BLaER1 treated with 17β-estradiol and CSF1 and Interleukin-3, amounts not matched to agents 10 nM and 100 nM (cell line): ENCODE data around the gene STAMBPL1.

ENCODE experiments used
- H3K27ac ChIP-seq, 11 experiments: shearing (Covaris generic); formaldehyde crosslinking; 2 replicates each; pipeline ENCODE4 v1.8.1; 2022
- H3K27me3 ChIP-seq, 11 experiments: shearing (Covaris generic); formaldehyde crosslinking; 2 replicates each; pipeline ENCODE4 v1.8.1; 2022
- H3K36me3 ChIP-seq, 11 experiments: shearing (Covaris generic); formaldehyde crosslinking; 2 replicates each; pipeline ENCODE4 v1.8.1; 2022
- H3K4me1 ChIP-seq, 10 experiments: shearing (Covaris generic); formaldehyde crosslinking; 2 replicates each; pipeline ENCODE4 v1.8.1; 2022
- H3K4me2 ChIP-seq, 11 experiments: shearing (Covaris generic); formaldehyde crosslinking; 2 replicates each; pipeline ENCODE4 v1.8.1; 2022
- H3K4me3 ChIP-seq, 10 experiments: shearing (Covaris generic); formaldehyde crosslinking; 2 replicates each; pipeline ENCODE4 v1.8.1; 2022
- H3K9ac ChIP-seq, 11 experiments: shearing (Covaris generic); formaldehyde crosslinking; 2 replicates each; pipeline ENCODE4 v1.8.1; 2022
- H3K9me3 ChIP-seq, 11 experiments: shearing (Covaris generic); formaldehyde crosslinking; replicated peaks in 1 of 11; 2 replicates each; pipeline ENCODE4 v1.8.1; 2022
- H4K20me1 ChIP-seq, 11 experiments: shearing (Covaris generic); formaldehyde crosslinking; 2 replicates each; pipeline ENCODE4 v1.8.1; 2022
- Cebpa-rat ChIP-seq, 11 experiments: shearing (Covaris generic); IDR thresholded peaks; 2 replicates each; pipeline ENCODE4 v1.8.1; 2022

STAMBPL1 gene

GRCh38 chr10:88851706-88852105, 28.3 kb upstream of the STAMBPL1 start, which contains the start of gene ANKRD22:
Gene ANKRD22 (minus strand): TSS chr10:88851844. CDS start chr10:88851607, 237 bp downstream.
- TF ChIP-seq Cebpa-rat (IDR thresholded peaks at IDR 0.05): peak in 5 of 11 experiments; percentile 28 to 66 (median 45); a peak in 7 of 22 replicates
- Histone ChIP-seq H3K9me3 (peaks cover 0 to 23% (median 0%) of the 10 kb centered on the region in 11 experiments; a peak in 7 of 22 replicates), H3K27me3 (no peaks in the 10 kb centered on the region), H3K36me3 (no peaks in the 10 kb centered on the region), H3K4me1 (peaks cover 0 to 78% (median 17%) of the 10 kb centered on the region in 10 experiments; a peak in 11 of 20 replicates), H3K27ac (peak within 1 kb of the TSS; percentile 3 to 82 (median 48); a peak in 17 of 22 replicates), H3K9ac (peak within 1 kb of the TSS in 2 of 11 experiments; percentile 49 to 60; a peak in 5 of 22 replicates), H3K4me3 (peak within 1 kb of the TSS in 4 of 10 experiments; percentile 40 to 59 (median 44); a peak in 9 of 20 replicates), H3K4me2 (peak within 1 kb of the TSS in 7 of 11 experiments; percentile 8 to 84 (median 61); a peak in 14 of 22 replicates), H4K20me1 (no peaks in the 10 kb centered on the region)

- Histone ChIP-seq H4K20me1 (no peaks in the 10 kb centered on the region), H3K27ac (peak overlapping the region; percentile 3 to 82 (median 48); a peak in 17 of 22 replicates), H3K4me1 (peaks cover 0 to 78% (median 17%) of the 10 kb centered on the region in 10 experiments; a peak in 11 of 20 replicates), H3K4me3 (no peak overlapping the region; a peak in 1 of 20 replicates), H3K9me3 (peaks cover 0 to 22% (median 0%) of the 10 kb centered on the region in 11 experiments; a peak in 7 of 22 replicates), H3K9ac (peak overlapping the region in 2 of 11 experiments; percentile 49 to 60; a peak in 3 of 22 replicates), H3K36me3 (no peaks in the 10 kb centered on the region), H3K4me2 (peak overlapping the region in 7 of 11 experiments; percentile 1 to 84 (median 31); a peak in 11 of 22 replicates), H3K27me3 (no peaks in the 10 kb centered on the region)
- no peak for TF ChIP-seq Cebpa-rat (IDR thresholded peaks at IDR 0.05)
These were observed 27.7 kb upstream of the STAMBPL1 start for GRCh38 chr10:88852327-88852726.

- peaks cover 0 to 80% (median 16%) of the 10 kb centered on the region in 10 experiments; a peak in 11 of 20 replicates for H3K4me1 ChIP-seq
- H3K4me3 ChIP-seq: no peak overlapping the region
- H3K4me2 ChIP-seq: peak overlapping the region in 6 of 11 experiments; percentile 1 to 84 (median 44); a peak in 12 of 22 replicates
- H3K36me3 ChIP-seq: no peaks in the 10 kb centered on the region
- TF ChIP-seq Cebpa-rat (IDR thresholded peaks at IDR 0.05): peak in 3 of 11 experiments; percentile 55 to 62 (median 55); a peak in 4 of 22 replicates
- no peaks in the 10 kb centered on the region for H3K27me3 ChIP-seq
- peak overlapping the region in 2 of 11 experiments; percentile 49 to 60; a peak in 2 of 22 replicates for H3K9ac ChIP-seq
- peak overlapping the region in 9 of 11 experiments; percentile 3 to 82 (median 62); a peak in 14 of 22 replicates for H3K27ac ChIP-seq
- no peaks in the 10 kb centered on the region for H4K20me1 ChIP-seq
- peaks cover 0 to 22% (median 0%) of the 10 kb centered on the region in 11 experiments; a peak in 7 of 22 replicates for H3K9me3 ChIP-seq
These were observed 26.7 kb upstream of the STAMBPL1 start for GRCh38 chr10:88853155-88853881.

- no peaks in the 10 kb centered on the region for H4K20me1 ChIP-seq
- no peak overlapping the region; a peak in 1 of 22 replicates for H3K27ac ChIP-seq
- H3K9ac ChIP-seq: no peak overlapping the region
- no peak for TF ChIP-seq Cebpa-rat (IDR thresholded peaks at IDR 0.05)
- H3K4me1 ChIP-seq: peaks cover 0 to 80% (median 14%) of the 10 kb centered on the region in 10 experiments; a peak in 11 of 20 replicates
- H3K36me3 ChIP-seq: no peaks in the 10 kb centered on the region
- no peak overlapping the region for H3K4me3 ChIP-seq
- peaks cover 0 to 22% (median 0%) of the 10 kb centered on the region in 11 experiments; a peak in 7 of 22 replicates for H3K9me3 ChIP-seq
- no peaks in the 10 kb centered on the region for H3K27me3 ChIP-seq
- H3K4me2 ChIP-seq: peak overlapping the region in 3 of 11 experiments; percentile 0 to 84 (median 72); a peak in 4 of 22 replicates
These were observed 25.4 kb upstream of the STAMBPL1 start for GRCh38 chr10:88854684-88855083.

GRCh38 chr10:88857831-88858230, 22.2 kb upstream of the STAMBPL1 start:
- H3K27me3 ChIP-seq: no peaks in the 10 kb centered on the region
- no peak overlapping the region for H3K4me3 ChIP-seq
- no peak for TF ChIP-seq Cebpa-rat (IDR thresholded peaks at IDR 0.05)
- no peak overlapping the region for H3K9ac ChIP-seq
- peaks cover 0 to 74% (median 7%) of the 10 kb centered on the region in 10 experiments; a peak in 10 of 20 replicates for H3K4me1 ChIP-seq
- no peaks in the 10 kb centered on the region for H3K36me3 ChIP-seq
- no peak overlapping the region for H3K27ac ChIP-seq
- H3K4me2 ChIP-seq: peak overlapping the region in 2 of 11 experiments; percentile 43 to 44; a peak in 4 of 22 replicates
- H3K9me3 ChIP-seq: peaks cover 0 to 15% (median 0%) of the 10 kb centered on the region in 11 experiments; a peak in 7 of 22 replicates
- no peaks in the 10 kb centered on the region for H4K20me1 ChIP-seq

GRCh38 chr10:88858491-88858890, 21.6 kb upstream of the STAMBPL1 start:
- TF ChIP-seq Cebpa-rat (IDR thresholded peaks at IDR 0.05): no peak
- Histone ChIP-seq H4K20me1 (no peaks in the 10 kb centered on the region), H3K4me2 (peak overlapping the region in 2 of 11 experiments; percentile 43 to 44; a peak in 4 of 22 replicates), H3K27me3 (no peaks in the 10 kb centered on the region), H3K36me3 (no peaks in the 10 kb centered on the region), H3K4me3 (no peak overlapping the region), H3K9ac (no peak overlapping the region), H3K9me3 (peaks cover 0 to 9% (median 0%) of the 10 kb centered on the region in 11 experiments; a peak in 5 of 22 replicates), H3K4me1 (peaks cover 0 to 70% (median under 1%) of the 10 kb centered on the region in 10 experiments; a peak in 8 of 20 replicates), H3K27ac (no peak overlapping the region)

- no peaks in the 10 kb centered on the region for H3K27me3 ChIP-seq
- no peaks in the 10 kb centered on the region for H3K9me3 ChIP-seq
- H3K4me2 ChIP-seq: peak overlapping the region in 4 of 11 experiments; percentile 15 to 82 (median 52); a peak in 7 of 22 replicates
- H3K9ac ChIP-seq: peak overlapping the region in 3 of 11 experiments; percentile 27 to 66 (median 40); a peak in 4 of 22 replicates
- no peak overlapping the region for H3K4me3 ChIP-seq
- peak overlapping the region in 3 of 11 experiments; percentile 37 to 64 (median 52); a peak in 4 of 22 replicates for H3K27ac ChIP-seq
- peaks cover 0 to 54% (median 0%) of the 10 kb centered on the region in 10 experiments; a peak in 6 of 20 replicates for H3K4me1 ChIP-seq
- H4K20me1 ChIP-seq: no peaks in the 10 kb centered on the region
- TF ChIP-seq Cebpa-rat (IDR thresholded peaks at IDR 0.05): no peak
- no peaks in the 10 kb centered on the region for H3K36me3 ChIP-seq
These were observed 19.0 kb upstream of the STAMBPL1 start for GRCh38 chr10:88861036-88861435.

GRCh38 chr10:88865281-88865876, 14.7 kb upstream of the STAMBPL1 start:
- Histone ChIP-seq H4K20me1 (no peaks in the 10 kb centered on the region), H3K9ac (no peak overlapping the region), H3K27me3 (no peaks in the 10 kb centered on the region), H3K4me2 (no peak overlapping the region), H3K27ac (no peak overlapping the region), H3K4me1 (peaks cover 0 to 43% (median 0%) of the 10 kb centered on the region in 10 experiments; a peak in 6 of 20 replicates), H3K4me3 (no peak overlapping the region), H3K9me3 (no peaks in the 10 kb centered on the region), H3K36me3 (no peaks in the 10 kb centered on the region)
- TF ChIP-seq Cebpa-rat (IDR thresholded peaks at IDR 0.05): no peak
